ENCODE data around the gene MUC7. TPM values are rescaled to one million over a fixed set of nuclear protein-coding genes. Genes with fewer than 3 reads are reported as not detected.

The MUC7 gene
- total RNA-seq, 4 donors from 2014 or later: not detected

GRCh38 chr4:70443329-70443728 is 28.7 kb upstream of the MUC7 start:
- H3K27ac ChIP-seq: no peak overlapping the region
- H3K36me3 ChIP-seq: no peaks in the 10 kb centered on the region
- H3K27me3 ChIP-seq: no peaks in the 10 kb centered on the region
- WGBS, 2 donors: 90% methylated on average over 5 of the region's 5 CpGs
- H3K4me3 ChIP-seq: no peak overlapping the region
- H3K9me3 ChIP-seq: no peaks in the 10 kb centered on the region
- TF ChIP-seq CTCF (IDR thresholded peaks at IDR 0.05) (no peak), EP300 (IDR thresholded peaks at IDR 0.05) (no peak), POLR2A (IDR thresholded peaks at IDR 0.05) (no peak)
- DNase-seq (ENCODE audit: low spot score in 2 of 2): no peak
- no peaks in the 10 kb centered on the region for H3K4me1 ChIP-seq

GRCh38 chr4:70449220-70449619 is 22.8 kb upstream of the MUC7 start:
- H3K4me1 ChIP-seq: no peaks in the 10 kb centered on the region
- no peak for DNase-seq (ENCODE audit: low spot score in 2 of 2)
- no peak overlapping the region for H3K27ac ChIP-seq
- no peaks in the 10 kb centered on the region for H3K9me3 ChIP-seq
- WGBS, 2 donors: 86 to 90% methylated on average over 3 of the region's 3 CpGs
- H3K4me3 ChIP-seq: no peak overlapping the region
- H3K27me3 ChIP-seq: no peaks in the 10 kb centered on the region
- TF ChIP-seq POLR2A (IDR thresholded peaks at IDR 0.05): no peak
- no peak for TF ChIP-seq EP300 (IDR thresholded peaks at IDR 0.05)
- H3K36me3 ChIP-seq: no peaks in the 10 kb centered on the region

GRCh38 chr4:70452946-70453345 is 19.1 kb upstream of the MUC7 start:
- H3K27ac ChIP-seq: no peak overlapping the region
- TF ChIP-seq EP300 (IDR thresholded peaks at IDR 0.05): no peak
- no peak for TF ChIP-seq POLR2A (IDR thresholded peaks at IDR 0.05)
- no peak for TF ChIP-seq CTCF (IDR thresholded peaks at IDR 0.05)
- H3K4me1 ChIP-seq: no peaks in the 10 kb centered on the region
- H3K36me3 ChIP-seq: no peaks in the 10 kb centered on the region
- H3K9me3 ChIP-seq: peaks cover 0 to 2% (median 0%) of the 10 kb centered on the region in 4 donors
- no peak for DNase-seq (ENCODE audit: low spot score in 2 of 2)
- 0 to 38% methylated on average over 1 of the region's 1 CpG for WGBS, 2 donors
- H3K27me3 ChIP-seq: no peaks in the 10 kb centered on the region
- no peak overlapping the region for H3K4me3 ChIP-seq

GRCh38 chr4:70463335-70463734 is 8.7 kb upstream of the MUC7 start:
- DNase-seq (ENCODE audit: low spot score in 2 of 2): no peak
- no peaks in the 10 kb centered on the region for H3K4me1 ChIP-seq
- peaks cover 0 to 4% (median 0%) of the 10 kb centered on the region in 4 donors for H3K9me3 ChIP-seq
- no peak overlapping the region for H3K27ac ChIP-seq
- 49 to 68% methylated on average over 2 of the region's 2 CpGs for WGBS, 2 donors
- no peaks in the 10 kb centered on the region for H3K27me3 ChIP-seq
- H3K4me3 ChIP-seq: no peak overlapping the region
- H3K36me3 ChIP-seq: no peaks in the 10 kb centered on the region
- TF ChIP-seq EP300 (IDR thresholded peaks at IDR 0.05) (no peak), CTCF (IDR thresholded peaks at IDR 0.05) (no peak), POLR2A (IDR thresholded peaks at IDR 0.05) (no peak)

- DNase-seq (ENCODE audit: low spot score in 2 of 2): no peak
- H3K4me1 ChIP-seq: no peaks in the 10 kb centered on the region
- no peaks in the 10 kb centered on the region for H3K36me3 ChIP-seq
- H3K27me3 ChIP-seq: no peaks in the 10 kb centered on the region
- no peaks in the 10 kb centered on the region for H3K9me3 ChIP-seq
- no peak for TF ChIP-seq POLR2A (IDR thresholded peaks at IDR 0.05)
- TF ChIP-seq CTCF (IDR thresholded peaks at IDR 0.05): no peak
- TF ChIP-seq EP300 (IDR thresholded peaks at IDR 0.05): no peak
- H3K4me3 ChIP-seq: no peak overlapping the region
- 47 to 53% methylated on average over 4 of the region's 4 CpGs for WGBS, 2 donors
- no peak overlapping the region for H3K27ac ChIP-seq
Measured at GRCh38 chr4:70473679-70474078, 1.7 kb downstream of the MUC7 start.

GRCh38 chr4:70488748-70489147 is 16.8 kb downstream of the MUC7 start:
- TF ChIP-seq CTCF (IDR thresholded peaks at IDR 0.05) (no peak), POLR2A (IDR thresholded peaks at IDR 0.05) (no peak), EP300 (IDR thresholded peaks at IDR 0.05) (no peak)
- Histone ChIP-seq H3K4me1 (no peaks in the 10 kb centered on the region), H3K9me3 (no peaks in the 10 kb centered on the region), H3K27me3 (no peaks in the 10 kb centered on the region), H3K4me3 (no peak overlapping the region), H3K36me3 (no peaks in the 10 kb centered on the region), H3K27ac (no peak overlapping the region)
- DNase-seq (ENCODE audit: low spot score in 2 of 2): no peak
- WGBS, 2 donors: 43 to 64% methylated on average over 3 of the region's 3 CpGs
